OCI-LY3 (cell line): ENCODE results near the gene MINK1.

Experiments
- H2AFZ ChIP-seq: fragments of 200-600, 300-600 bp; shearing (Covaris generic); 2 replicates; pipeline ENCODE4 v1.6.0; 2014; ENCODE audit warnings: antibody characterized with exemption, low read depth, low read length
- H3K27ac ChIP-seq: fragments of 200-600, 300-600 bp; sonication (generic); 2 replicates; pipeline ENCODE4 v1.5.1; 2014; ENCODE audit warnings: mild to moderate bottlenecking, low read length, moderate library complexity, mixed read lengths
- H3K27me3 ChIP-seq: fragments of 200-600, 300-600 bp; sonication (generic); 2 replicates; pipeline ENCODE4 v1.6.1; 2014; ENCODE audit warnings: low read depth, low read length, mixed read lengths
- H3K36me3 ChIP-seq: fragments of 200-600, 300-600 bp; sonication (generic); replicated peaks from 2 replicates; pipeline ENCODE3; 2014; ENCODE audit warnings: low read depth, low read length, mixed read lengths
- H3K4me1 ChIP-seq: fragments of 300-600, 200-600 bp; sonication (generic); 2 replicates; pipeline ENCODE4 v1.6.1; 2014; ENCODE audit warnings: low read length, mixed read lengths
- H3K4me2 ChIP-seq: fragments of 200-600, 300-600 bp; sonication (generic); 2 replicates; pipeline ENCODE4 v1.6.1; 2014; ENCODE audit warnings: low read length, mixed read lengths
- H3K4me3 ChIP-seq: fragments of 300-600, 200-600 bp; sonication (generic); 2 replicates; pipeline ENCODE4 v1.5.1; 2014; ENCODE audit warnings: antibody characterized with exemption, mild to moderate bottlenecking, low read length, moderate library complexity
- H3K79me2 ChIP-seq: fragments of 300-600, 200-600 bp; shearing (Covaris generic); 2 replicates; pipeline ENCODE4 v1.6.1; 2014; ENCODE audit warnings: mild to moderate bottlenecking, low read length, mixed read lengths
- H3K9ac ChIP-seq: fragments of 300-600, 200-600 bp; shearing (Covaris generic); 2 replicates; pipeline ENCODE4 v1.6.0; 2014; ENCODE audit warnings: mild to moderate bottlenecking, low read length, moderate library complexity
- H3K9me3 ChIP-seq: fragments of 200-600, 300-600 bp; shearing (Covaris generic); 2 replicates; pipeline ENCODE4 v1.6.1; 2014; ENCODE audit warnings: low read length, mixed read lengths; ENCODE audit not compliant: insufficient read depth
- H4K20me1 ChIP-seq: fragments of 200-600, 300-600 bp; sonication (generic); 2 replicates; pipeline ENCODE4 v1.6.1; 2016; ENCODE audit warnings: low read length, mixed read lengths; ENCODE audit not compliant: insufficient read depth
- CTCF ChIP-seq: fragments of 200-600, 300-600 bp; sonication (generic); IDR thresholded peaks from 2 replicates; pipeline ENCODE4 v1.5.1; 2014; ENCODE audit warnings: antibody characterized with exemption, low read length, low read depth
- EZH2phosphoT487 ChIP-seq: fragments of 200-600 bp; shearing (Covaris generic); IDR thresholded peaks from 2 replicates; pipeline ENCODE4 v1.6.1; 2018; ENCODE audit warnings: antibody characterized with exemption, mixed run types, low read depth

Gene MINK1

GRCh38 chr17:4928881-4929280 lies 95.7 kb downstream of the MINK1 start:
- H3K27ac ChIP-seq = no peak overlapping the region
- H4K20me1 ChIP-seq = no peaks in the 10 kb centered on the region
- no peak overlapping the region for H3K4me3 ChIP-seq
- TF ChIP-seq CTCF (no peak), EZH2phosphoT487 (no peak)
- no peak overlapping the region for H3K9ac ChIP-seq
- H3K9me3 ChIP-seq = no peaks in the 10 kb centered on the region
- no peaks in the 10 kb centered on the region for H3K36me3 ChIP-seq
- no peaks in the 10 kb centered on the region for H3K27me3 ChIP-seq
- H3K79me2 ChIP-seq = no peaks in the 10 kb centered on the region
- H2AFZ ChIP-seq = no peak overlapping the region
- no peak overlapping the region for H3K4me2 ChIP-seq
- no peaks in the 10 kb centered on the region for H3K4me1 ChIP-seq

GRCh38 chr17:4931963-4932362 lies 98.8 kb downstream of the MINK1 start, which contains the start of gene GP1BA:
Gene GP1BA (plus strand): TSS chr17:4932277. CDS start chr17:4932605, 328 bp downstream.
- Histone ChIP-seq H3K27ac (no peak within 1 kb of the TSS), H2AFZ (no peak within 1 kb of the TSS), H3K4me2 (no peak within 1 kb of the TSS), H3K36me3 (no peaks in the 10 kb centered on the region), H3K79me2 (no peaks in the 10 kb centered on the region), H3K9me3 (no peaks in the 10 kb centered on the region), H3K9ac (no peak within 1 kb of the TSS), H4K20me1 (no peaks in the 10 kb centered on the region), H3K4me1 (no peaks in the 10 kb centered on the region), H3K4me3 (no peak within 1 kb of the TSS), H3K27me3 (no peaks in the 10 kb centered on the region)
- TF ChIP-seq CTCF (no peak), EZH2phosphoT487 (no peak)

- Histone ChIP-seq H3K27ac (no peak overlapping the region), H3K4me1 (no peaks in the 10 kb centered on the region), H3K79me2 (no peaks in the 10 kb centered on the region), H3K4me2 (no peak overlapping the region), H3K36me3 (peaks cover 4% of the 10 kb centered on the region), H3K4me3 (no peak overlapping the region), H3K9me3 (no peaks in the 10 kb centered on the region), H2AFZ (no peak overlapping the region), H4K20me1 (no peaks in the 10 kb centered on the region), H3K9ac (no peak overlapping the region), H3K27me3 (no peaks in the 10 kb centered on the region)
- TF ChIP-seq EZH2phosphoT487 = no peak
- TF ChIP-seq CTCF = no peak
Measured at GRCh38 chr17:4932756-4933155, 99.6 kb downstream of the MINK1 start.

- Histone ChIP-seq H3K79me2 (peaks cover 7% of the 10 kb centered on the region), H3K4me3 (no peak overlapping the region), H3K4me1 (peaks cover 3% of the 10 kb centered on the region), H2AFZ (no peak overlapping the region), H3K9me3 (no peaks in the 10 kb centered on the region), H3K27ac (no peak overlapping the region), H4K20me1 (no peaks in the 10 kb centered on the region), H3K4me2 (no peak overlapping the region), H3K9ac (no peak overlapping the region), H3K36me3 (peaks cover 13% of the 10 kb centered on the region), H3K27me3 (no peaks in the 10 kb centered on the region)
- no peak for TF ChIP-seq EZH2phosphoT487
- no peak for TF ChIP-seq CTCF
Measured at GRCh38 chr17:4933646-4934045, 100.5 kb downstream of the MINK1 start.
